ENCODE measurements around the gene WNT3A. TPM values are rescaled to one million over a fixed set of nuclear protein-coding genes. Genes with fewer than 3 reads are reported as not detected.

The WNT3A gene
- total and polyA plus RNA-seq, 4 donors = 0.09 to 3.1 (median 1.9) TPM

DNA sequence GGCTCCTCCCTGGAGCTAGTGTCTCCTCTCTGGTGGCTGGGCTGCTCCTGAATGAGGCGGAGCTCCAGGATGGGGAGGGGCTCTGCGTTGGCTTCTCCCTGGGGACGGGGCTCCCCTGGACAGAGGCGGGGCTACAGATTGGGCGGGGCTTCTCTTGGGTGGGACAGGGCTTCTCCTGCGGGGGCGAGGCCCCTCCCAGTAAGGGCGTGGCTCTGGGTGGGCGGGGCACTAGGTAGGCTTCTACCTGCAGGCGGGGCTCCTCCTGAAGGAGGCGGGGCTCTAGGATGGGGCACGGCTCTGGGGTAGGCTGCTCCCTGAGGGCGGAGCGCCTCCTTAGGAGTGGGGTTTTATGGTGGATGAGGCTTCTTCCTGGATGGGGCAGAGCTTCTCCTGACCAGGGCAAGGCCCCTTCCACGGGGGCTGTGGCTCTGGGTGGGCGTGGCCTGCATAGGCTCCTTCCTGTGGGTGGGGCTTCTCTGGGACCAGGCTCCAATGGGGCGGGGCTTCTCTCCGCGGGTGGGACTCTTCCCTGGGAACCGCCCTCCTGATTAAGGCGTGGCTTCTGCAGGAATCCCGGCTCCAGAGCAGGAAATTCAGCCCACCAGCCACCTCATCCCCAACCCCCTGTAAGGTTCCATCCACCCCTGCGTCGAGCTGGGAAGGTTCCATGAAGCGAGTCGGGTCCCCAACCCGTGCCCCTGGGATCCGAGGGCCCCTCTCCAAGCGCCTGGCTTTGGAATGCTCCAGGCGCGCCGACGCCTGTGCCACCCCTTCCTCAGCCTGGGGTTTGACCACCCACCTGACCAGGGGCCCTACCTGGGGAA is 53.0 kb downstream of the WNT3A start:
- H3K9me3 ChIP-seq (ENCODE audit: control insufficient read depth in 4 of 4, insufficient read depth in 3 of 4, low read length in 3 of 4) = peaks cover 0 to 6% (median 0%) of the 10 kb centered on the region in 4 donors
- H3K4me1 ChIP-seq (ENCODE audit: control insufficient read depth in 5 of 5, insufficient read depth in 5 of 5, low read length in 5 of 5) = peaks cover 0 to 9% (median 0%) of the 10 kb centered on the region in 5 donors
- 4 to 5% methylated on average over 31 to 33 of the region's 33 CpGs for WGBS, 2 donors
- H3K4me3 ChIP-seq = peak overlapping the region; percentile 8
- peaks cover 5 to 41% (median 39%) of the 10 kb centered on the region in 3 donors for H3K27me3 ChIP-seq (ENCODE audit: control insufficient read depth in 3 of 3, insufficient read depth in 3 of 3, low read length in 2 of 3)
- peak overlapping the region in 1 of 2 donors; percentile 30 for H3K27ac ChIP-seq (ENCODE audit: low read depth in 1 of 2, low read length in 1 of 2)
- peak; percentile 84 for ATAC-seq (ENCODE audit: insufficient read depth, low FRiP score)
- no peaks in the 10 kb centered on the region for H3K36me3 ChIP-seq (ENCODE audit: control insufficient read depth in 4 of 4, insufficient read depth in 4 of 4, low read length in 4 of 4)
- peak; percentile 49 to 83 (median 54) for DNase-seq
- H3K9ac ChIP-seq (ENCODE audit: insufficient read depth in 1 of 2, low read length in 2 of 2) = no peak overlapping the region
- TF ChIP-seq, protein P1, sequence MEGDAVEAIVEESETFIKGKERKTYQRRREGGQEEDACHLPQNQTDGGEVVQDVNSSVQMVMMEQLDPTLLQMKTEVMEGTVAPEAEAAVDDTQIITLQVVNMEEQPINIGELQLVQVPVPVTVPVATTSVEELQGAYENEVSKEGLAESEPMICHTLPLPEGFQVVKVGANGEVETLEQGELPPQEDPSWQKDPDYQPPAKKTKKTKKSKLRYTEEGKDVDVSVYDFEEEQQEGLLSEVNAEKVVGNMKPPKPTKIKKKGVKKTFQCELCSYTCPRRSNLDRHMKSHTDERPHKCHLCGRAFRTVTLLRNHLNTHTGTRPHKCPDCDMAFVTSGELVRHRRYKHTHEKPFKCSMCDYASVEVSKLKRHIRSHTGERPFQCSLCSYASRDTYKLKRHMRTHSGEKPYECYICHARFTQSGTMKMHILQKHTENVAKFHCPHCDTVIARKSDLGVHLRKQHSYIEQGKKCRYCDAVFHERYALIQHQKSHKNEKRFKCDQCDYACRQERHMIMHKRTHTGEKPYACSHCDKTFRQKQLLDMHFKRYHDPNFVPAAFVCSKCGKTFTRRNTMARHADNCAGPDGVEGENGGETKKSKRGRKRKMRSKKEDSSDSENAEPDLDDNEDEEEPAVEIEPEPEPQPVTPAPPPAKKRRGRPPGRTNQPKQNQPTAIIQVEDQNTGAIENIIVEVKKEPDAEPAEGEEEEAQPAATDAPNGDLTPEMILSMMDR (IDR thresholded peaks at IDR 0.05; ENCODE audit: control extremely low read depth, extremely low read depth) = no peak

DNA sequence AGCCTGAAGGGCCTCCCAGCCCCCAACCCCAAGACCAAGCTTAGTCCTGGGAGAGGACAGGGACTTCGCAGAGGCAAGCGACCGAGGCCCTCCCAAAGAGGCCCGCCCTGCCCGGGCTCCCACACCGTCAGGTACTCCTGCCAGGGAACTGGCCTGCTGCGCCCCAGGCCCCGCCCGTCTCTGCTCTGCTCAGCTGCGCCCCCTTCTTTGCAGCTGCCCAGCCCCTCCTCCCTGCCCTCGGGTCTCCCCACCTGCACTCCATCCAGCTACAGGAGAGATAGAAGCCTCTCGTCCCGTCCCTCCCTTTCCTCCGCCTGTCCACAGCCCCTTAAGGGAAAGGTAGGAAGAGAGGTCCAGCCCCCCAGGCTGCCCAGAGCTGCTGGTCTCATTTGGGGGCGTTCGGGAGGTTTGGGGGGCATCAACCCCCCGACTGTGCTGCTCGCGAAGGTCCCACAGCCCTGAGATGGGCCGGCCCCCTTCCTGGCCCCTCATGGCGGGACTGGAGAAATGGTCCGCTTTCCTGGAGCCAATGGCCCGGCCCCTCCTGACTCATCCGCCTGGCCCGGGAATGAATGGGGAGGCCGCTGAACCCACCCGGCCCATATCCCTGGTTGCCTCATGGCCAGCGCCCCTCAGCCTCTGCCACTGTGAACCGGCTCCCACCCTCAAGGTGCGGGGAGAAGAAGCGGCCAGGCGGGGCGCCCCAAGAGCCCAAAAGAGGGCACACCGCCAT is 53.8 kb downstream of the WNT3A start:
- H3K4me1 ChIP-seq (ENCODE audit: control insufficient read depth in 5 of 5, insufficient read depth in 5 of 5, low read length in 5 of 5) = peaks cover 0 to 9% (median 0%) of the 10 kb centered on the region in 5 donors
- H3K4me3 ChIP-seq = peak overlapping the region; percentile 8
- no peak for DNase-seq
- H3K27ac ChIP-seq (ENCODE audit: low read depth in 1 of 2, low read length in 1 of 2) = peak overlapping the region in 1 of 2 donors; percentile 30
- no peak for ATAC-seq (ENCODE audit: insufficient read depth, low FRiP score)
- no peak overlapping the region for H3K9ac ChIP-seq (ENCODE audit: insufficient read depth in 1 of 2, low read length in 2 of 2)
- WGBS, 2 donors = 12 to 19% methylated on average over 33 to 34 of the region's 34 CpGs
- TF ChIP-seq, protein P1 (IDR thresholded peaks at IDR 0.05; ENCODE audit: control extremely low read depth, extremely low read depth) = no peak
- no peaks in the 10 kb centered on the region for H3K36me3 ChIP-seq (ENCODE audit: control insufficient read depth in 4 of 4, insufficient read depth in 4 of 4, low read length in 4 of 4)
- H3K9me3 ChIP-seq (ENCODE audit: control insufficient read depth in 4 of 4, insufficient read depth in 3 of 4, low read length in 3 of 4) = peaks cover 0 to 6% (median 0%) of the 10 kb centered on the region in 4 donors
- H3K27me3 ChIP-seq (ENCODE audit: control insufficient read depth in 3 of 3, insufficient read depth in 3 of 3, low read length in 2 of 3) = peaks cover 5 to 39% (median 38%) of the 10 kb centered on the region in 3 donors

DNA sequence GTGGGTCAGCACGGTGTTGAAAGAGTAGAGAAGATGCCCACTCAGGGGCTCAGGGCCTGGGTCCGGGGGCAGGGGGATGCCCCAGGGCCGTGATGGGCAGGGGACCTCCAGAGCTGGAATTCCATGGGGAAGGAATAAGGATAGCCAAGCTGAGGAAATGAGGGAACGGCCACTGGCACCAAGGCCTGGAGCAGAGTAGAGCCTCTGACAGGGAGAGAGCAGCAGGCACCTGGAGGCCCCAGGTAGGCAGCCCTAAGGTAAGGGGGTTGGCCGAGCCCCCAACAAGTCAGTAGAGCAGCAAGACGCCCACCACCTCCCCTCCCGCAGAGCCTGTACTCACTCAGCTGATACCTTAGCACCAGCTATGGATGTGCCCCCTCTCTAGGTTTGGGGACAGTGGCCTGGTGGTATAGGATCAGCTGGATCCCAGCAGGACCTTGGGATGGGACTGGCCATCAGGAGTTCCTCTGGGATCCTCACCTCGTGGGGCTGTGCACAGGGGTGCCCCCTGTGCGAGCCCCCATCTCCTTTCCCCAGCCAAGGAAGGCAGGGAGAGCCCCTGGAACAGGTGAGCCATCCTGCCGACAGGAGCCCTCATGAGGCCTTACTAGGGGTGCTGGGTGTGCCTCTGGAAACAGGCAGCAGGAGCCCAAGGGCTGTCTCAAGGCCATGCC is 54.8 kb downstream of the WNT3A start:
- Histone ChIP-seq H3K36me3 (ENCODE audit: control insufficient read depth in 4 of 4, insufficient read depth in 4 of 4, low read length in 4 of 4) (no peaks in the 10 kb centered on the region), H3K9ac (ENCODE audit: insufficient read depth in 1 of 2, low read length in 2 of 2) (no peak overlapping the region), H3K27ac (ENCODE audit: low read depth in 1 of 2, low read length in 1 of 2) (no peak overlapping the region), H3K9me3 (ENCODE audit: control insufficient read depth in 4 of 4, insufficient read depth in 3 of 4, low read length in 3 of 4) (peaks cover 0 to 6% (median 0%) of the 10 kb centered on the region in 4 donors), H3K27me3 (ENCODE audit: control insufficient read depth in 3 of 3, insufficient read depth in 3 of 3, low read length in 2 of 3) (peaks cover 5 to 35% (median 33%) of the 10 kb centered on the region in 3 donors), H3K4me3 (no peak overlapping the region), H3K4me1 (ENCODE audit: control insufficient read depth in 5 of 5, insufficient read depth in 5 of 5, low read length in 5 of 5) (peaks cover 0 to 9% (median 0%) of the 10 kb centered on the region in 5 donors)
- ATAC-seq (ENCODE audit: insufficient read depth, low FRiP score) (no peak), DNase-seq (no peak)
- TF ChIP-seq, protein P1 (IDR thresholded peaks at IDR 0.05; ENCODE audit: control extremely low read depth, extremely low read depth) = no peak
- 78 to 83% methylated on average over 10 of the region's 10 CpGs for WGBS, 2 donors

All from lung (tissue), 12 donors.